Ascending aorta (tissue), 2 donors: ENCODE measurements around the gene C8B. TPM values are rescaled to one million over a fixed set of nuclear protein-coding genes. Genes with fewer than 3 reads are reported as not detected.

Source experiments
- DNase-seq, 2 donors: peaks; one replicate each; pipeline ENCODE4 v3.0.0-alpha.2; 2019; ENCODE audit warnings: low spot score in 2 of 2
- H3K27ac ChIP-seq, 2 donors: fragments of 200-600 bp; sonication (generic); one replicate each; pipeline ENCODE4 v1.5.1; 2016 to 2017; ENCODE audit warnings: mild to moderate bottlenecking in 1 of 2
- H3K27me3 ChIP-seq: fragments of 200-600 bp; sonication (generic); one replicate; pipeline ENCODE4 v1.5.1; 2017
- H3K36me3 ChIP-seq, 2 donors: fragments of 200-600 bp; sonication (generic); one replicate each; pipeline ENCODE4 v1.5.1; 2016
- H3K4me1 ChIP-seq, 2 donors: fragments of 200-600 bp; sonication (generic); one replicate each; pipeline ENCODE4 v1.5.1; 2016 to 2017; ENCODE audit warnings: mild to moderate bottlenecking in 1 of 2
- H3K4me3 ChIP-seq, 2 donors: fragments of 200-600 bp; sonication (generic); one replicate each; pipeline ENCODE4 v1.5.1; 2016 to 2017; ENCODE audit warnings: mild to moderate bottlenecking in 1 of 2
- H3K9me3 ChIP-seq, 2 donors: fragments of 200-600 bp; sonication (generic); one replicate each; pipeline ENCODE4 v1.5.1; 2016
- intact Hi-C: fragments of 100-400 bp; cut with DNase I; formaldehyde crosslinking; loops from one replicate; pipeline ENCODE4 v1.15.1; 2023
- total RNA-seq: library from RNA; depleted of rRNA; stranded (reverse); fragments of >200 nt; gene quantifications from one replicate; pipeline ENCODE4 v1.1.0, GENCODE V29; 2016
- TF ChIP-seq, protein P1 (sequence below), 3 experiments: fragments of 200-600 bp in 2 of 3; fragments of 450-650 bp in 1 of 3; sonication (generic) in 2 of 3; IDR thresholded peaks; one replicate each; pipeline ENCODE4 v1.5.1; 2016 to 2019; ENCODE audit warnings: antibody characterized with exemption in 3 of 3, mild to moderate bottlenecking in 1 of 3, moderate library complexity in 1 of 3

Gene C8B
- total RNA-seq, 1 donor from 2014 or later, result 347 TPM

DNA sequence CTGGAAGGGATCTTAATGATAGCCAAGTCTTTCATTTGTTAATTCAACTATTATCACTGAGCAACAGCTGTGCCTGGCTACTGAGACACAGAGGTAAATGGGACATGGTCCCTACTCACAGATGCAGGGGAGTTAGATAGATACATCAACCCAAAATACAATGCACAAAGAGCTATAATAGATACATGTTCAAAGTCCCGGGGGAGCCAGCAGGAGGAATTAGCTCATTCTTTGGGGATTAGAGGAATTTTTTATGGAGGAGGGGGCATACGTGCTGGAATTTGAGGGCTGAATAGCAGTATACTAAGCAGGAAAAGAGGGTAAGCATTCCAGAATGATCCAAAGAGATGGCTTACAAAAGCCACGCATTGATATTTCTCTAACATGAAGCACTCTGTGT, 34.6 kb downstream of the C8B start:
- DNase-seq, result no peak
- no peak overlapping the region for H3K4me3 ChIP-seq
- no peaks in the 10 kb centered on the region for H3K27me3 ChIP-seq
- no peaks in the 10 kb centered on the region for H3K9me3 ChIP-seq
- TF ChIP-seq, protein P1, sequence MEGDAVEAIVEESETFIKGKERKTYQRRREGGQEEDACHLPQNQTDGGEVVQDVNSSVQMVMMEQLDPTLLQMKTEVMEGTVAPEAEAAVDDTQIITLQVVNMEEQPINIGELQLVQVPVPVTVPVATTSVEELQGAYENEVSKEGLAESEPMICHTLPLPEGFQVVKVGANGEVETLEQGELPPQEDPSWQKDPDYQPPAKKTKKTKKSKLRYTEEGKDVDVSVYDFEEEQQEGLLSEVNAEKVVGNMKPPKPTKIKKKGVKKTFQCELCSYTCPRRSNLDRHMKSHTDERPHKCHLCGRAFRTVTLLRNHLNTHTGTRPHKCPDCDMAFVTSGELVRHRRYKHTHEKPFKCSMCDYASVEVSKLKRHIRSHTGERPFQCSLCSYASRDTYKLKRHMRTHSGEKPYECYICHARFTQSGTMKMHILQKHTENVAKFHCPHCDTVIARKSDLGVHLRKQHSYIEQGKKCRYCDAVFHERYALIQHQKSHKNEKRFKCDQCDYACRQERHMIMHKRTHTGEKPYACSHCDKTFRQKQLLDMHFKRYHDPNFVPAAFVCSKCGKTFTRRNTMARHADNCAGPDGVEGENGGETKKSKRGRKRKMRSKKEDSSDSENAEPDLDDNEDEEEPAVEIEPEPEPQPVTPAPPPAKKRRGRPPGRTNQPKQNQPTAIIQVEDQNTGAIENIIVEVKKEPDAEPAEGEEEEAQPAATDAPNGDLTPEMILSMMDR (IDR thresholded peaks at IDR 0.05), result no peak
- intact Hi-C loops, result no loop called here
- H3K36me3 ChIP-seq, result no peaks in the 10 kb centered on the region
- H3K4me1 ChIP-seq, result no peaks in the 10 kb centered on the region
- H3K27ac ChIP-seq, result no peak overlapping the region

DNA sequence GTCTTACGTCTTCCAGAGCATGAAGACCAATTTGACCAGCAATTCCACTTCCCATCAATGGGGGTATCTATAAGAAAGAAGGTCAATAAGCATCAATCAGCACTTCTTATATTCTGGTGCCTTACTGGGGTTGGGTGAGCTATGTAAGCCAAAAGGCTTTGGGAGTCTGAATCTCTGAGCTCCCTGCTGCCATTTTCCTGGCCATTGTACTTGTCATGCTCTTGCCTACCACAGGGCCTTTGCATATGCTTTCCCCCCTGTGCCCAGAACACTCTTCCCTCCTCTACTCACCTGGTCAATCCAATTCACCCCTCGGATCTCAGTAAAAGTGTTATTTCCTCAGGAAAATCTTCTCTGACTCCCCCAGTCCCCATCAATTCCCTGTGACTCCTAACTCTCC, 36.3 kb downstream of the C8B start:
- no peaks in the 10 kb centered on the region for H3K27me3 ChIP-seq
- DNase-seq, result no peak
- H3K36me3 ChIP-seq, result no peaks in the 10 kb centered on the region
- no peak overlapping the region for H3K27ac ChIP-seq
- H3K9me3 ChIP-seq, result no peaks in the 10 kb centered on the region
- intact Hi-C loops, result no loop called here
- H3K4me3 ChIP-seq, result no peak overlapping the region
- TF ChIP-seq, protein P1 (IDR thresholded peaks at IDR 0.05), result no peak
- no peaks in the 10 kb centered on the region for H3K4me1 ChIP-seq

DNA sequence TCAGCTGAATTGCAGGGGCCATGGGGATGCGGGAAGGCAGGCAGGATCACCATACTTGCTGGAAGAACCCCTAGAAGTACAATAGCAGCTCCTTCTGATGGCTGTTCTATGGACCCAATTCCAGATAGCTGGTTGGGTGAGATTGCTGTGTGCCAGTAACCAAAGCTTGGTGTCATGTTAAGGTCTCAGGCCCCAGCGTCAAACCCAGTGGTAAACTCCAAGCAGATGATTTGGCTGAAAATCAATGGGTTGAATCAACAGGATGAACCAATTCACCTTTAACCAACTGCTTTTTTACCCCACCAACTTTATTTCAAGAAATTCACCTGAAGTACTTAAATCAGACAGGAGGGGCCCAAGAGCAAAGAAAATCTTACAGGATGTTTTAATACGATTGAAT, 37.8 kb downstream of the C8B start:
- Histone ChIP-seq H3K9me3 (no peaks in the 10 kb centered on the region), H3K4me1 (no peaks in the 10 kb centered on the region), H3K27me3 (no peaks in the 10 kb centered on the region), H3K36me3 (no peaks in the 10 kb centered on the region), H3K27ac (no peak overlapping the region), H3K4me3 (no peak overlapping the region)
- no peak for DNase-seq
- TF ChIP-seq, protein P1 (IDR thresholded peaks at IDR 0.05), result no peak
- intact Hi-C loops, result no loop called here

DNA sequence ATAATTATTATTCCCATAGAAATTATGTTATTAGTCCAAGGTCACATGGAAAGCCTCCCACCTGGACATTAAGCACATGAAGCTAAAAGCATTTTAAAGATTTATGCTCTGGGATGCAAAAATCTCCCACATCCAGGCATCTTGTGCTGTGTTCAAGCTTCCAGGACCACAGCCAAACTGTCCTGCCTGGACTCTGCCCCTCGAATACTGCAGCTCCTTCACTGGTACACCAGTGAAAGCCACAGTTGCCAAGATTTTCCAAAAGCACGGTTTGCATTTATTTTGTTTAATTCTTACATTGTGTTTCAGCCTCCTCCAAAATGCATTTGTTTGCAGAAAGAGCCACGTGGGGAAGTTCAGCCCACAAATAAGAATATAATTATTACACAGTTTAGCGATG, 38.6 kb downstream of the C8B start:
- no peaks in the 10 kb centered on the region for H3K9me3 ChIP-seq
- no peaks in the 10 kb centered on the region for H3K4me1 ChIP-seq
- no peak for DNase-seq
- no peak overlapping the region for H3K4me3 ChIP-seq
- TF ChIP-seq, protein P1 (IDR thresholded peaks at IDR 0.05), result no peak
- intact Hi-C loops, result no loop called here
- no peaks in the 10 kb centered on the region for H3K36me3 ChIP-seq
- no peak overlapping the region for H3K27ac ChIP-seq
- H3K27me3 ChIP-seq, result no peaks in the 10 kb centered on the region

DNA sequence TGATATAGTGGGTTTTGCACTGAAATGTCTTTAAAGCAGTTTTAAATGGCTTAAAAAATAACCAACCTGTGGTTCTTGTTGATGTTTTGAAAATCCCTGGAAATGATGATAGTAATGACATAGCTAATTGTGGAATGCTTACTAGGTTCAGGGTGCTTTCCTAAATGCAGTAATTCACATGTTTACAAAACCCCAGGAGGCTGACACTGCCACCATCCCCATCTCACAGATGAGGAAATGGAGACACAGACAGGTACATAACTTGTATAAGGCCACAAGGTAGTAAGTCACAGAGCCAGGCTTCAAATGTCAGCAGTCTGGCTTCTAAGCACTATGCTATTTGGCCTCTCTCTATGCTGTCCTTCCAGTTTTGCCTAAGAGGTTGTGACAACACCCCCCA, 40.6 kb downstream of the C8B start:
- Histone ChIP-seq H3K4me3 (no peak overlapping the region), H3K27ac (no peak overlapping the region), H3K9me3 (no peaks in the 10 kb centered on the region), H3K36me3 (no peaks in the 10 kb centered on the region), H3K4me1 (no peaks in the 10 kb centered on the region), H3K27me3 (no peaks in the 10 kb centered on the region)
- TF ChIP-seq, protein P1 (IDR thresholded peaks at IDR 0.05), result no peak
- intact Hi-C loops, result no loop called here
- DNase-seq, result no peak

DNA sequence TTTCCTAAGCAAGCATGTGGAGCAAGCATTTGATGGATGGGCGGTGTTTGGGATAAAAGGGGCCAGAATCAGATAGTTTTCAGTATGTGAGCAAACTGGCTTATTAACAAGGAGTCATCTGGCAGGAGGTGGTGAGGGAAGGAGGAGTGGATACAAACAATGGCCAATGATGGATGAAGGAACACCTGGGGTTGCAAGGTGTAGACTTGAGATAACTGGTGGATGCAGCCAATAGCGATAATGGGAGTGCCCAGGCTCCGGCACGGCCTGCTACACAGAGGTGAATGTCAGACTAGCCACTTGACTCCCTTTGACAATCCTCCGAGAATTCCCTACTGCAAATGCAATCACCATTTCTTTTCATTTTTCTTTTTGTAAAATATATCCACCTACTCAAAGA, 41.7 kb downstream of the C8B start:
- DNase-seq, result no peak
- Histone ChIP-seq H3K4me1 (no peaks in the 10 kb centered on the region), H3K27ac (no peak overlapping the region), H3K9me3 (no peaks in the 10 kb centered on the region), H3K4me3 (no peak overlapping the region), H3K36me3 (no peaks in the 10 kb centered on the region), H3K27me3 (no peaks in the 10 kb centered on the region)
- TF ChIP-seq, protein P1 (IDR thresholded peaks at IDR 0.05), result no peak
- intact Hi-C loops, result no loop called here
